HT-29 (cell line): Measurements from ENCODE around the gene CABP7. TPM values are rescaled to one million over a fixed set of nuclear protein-coding genes. Genes with fewer than 3 reads are reported as not detected.

Experiments
- DNase-seq: peaks from one replicate; pipeline ENCODE4 v3.0.0-alpha.2; 2015; ENCODE audit warnings: low spot score
- small RNA-seq: library from RNA; depleted of rRNA; stranded (forward); fragments of <200 nt; gene quantifications from one replicate; pipeline ENCODE3, GENCODE V24; 2014
- total RNA-seq: library from RNA; depleted of rRNA; stranded (reverse); fragments of >200 nt; shearing (Covaris generic); gene quantifications from 2 replicates; pipeline ENCODE4 v1.2.3, GENCODE V29; 2014; rRNA removed

CABP7 gene
- total RNA-seq, 1 experiment from 2014 or later: not detected

GRCh38 chr22:29773233-29773632 is 53.4 kb downstream of the CABP7 start:
- DNase-seq: peak; percentile 68

GRCh38 chr22:29780220-29780619 is 60.4 kb downstream of the CABP7 start:
- no peak for DNase-seq

GRCh38 chr22:29780748-29781676 is 61.2 kb downstream of the CABP7 start:
- no peak for DNase-seq

Small RNA genes within 50 kb of the gene (small RNA-seq; reads per million reads assigned to genes)
- gene AC004882.2: not detected
- gene RF00019: not detected

Other genes with a start within 250 kb of the CABP7 start
- gene NEFH, start 239.8 kb upstream of the CABP7 start, total RNA-seq: not detected in 2 replicates
- gene THOC5, start 166.2 kb upstream of the CABP7 start, total RNA-seq: 43.5 and 63.9 TPM in 2 replicates
- gene NIPSNAP1, start 138.9 kb upstream of the CABP7 start, total RNA-seq: 88.2 and 108 TPM in 2 replicates
- 47.0 and 51.5 TPM in 2 replicates for gene NF2, start 116.4 kb upstream of the CABP7 start, total RNA-seq
- gene ZMAT5, start 47.0 kb downstream of the CABP7 start, total RNA-seq: 21.5 and 30.0 TPM in 2 replicates
- 226 and 227 TPM in 2 replicates for gene UQCR10, start 47.4 kb downstream of the CABP7 start, total RNA-seq
- gene ASCC2, start 118.3 kb downstream of the CABP7 start, total RNA-seq: 52.2 and 97.2 TPM in 2 replicates
- gene MTMR3, start 163.2 kb downstream of the CABP7 start, total RNA-seq: 10.2 and 13.0 TPM in 2 replicates